Activated CD4-positive, alpha-beta T cell treated with anti-CD3 and anti-CD28 coated beads, Interleukin-2, Interleukin-4, amounts not matched to agents 100 ng/mL and 50 ng/mL, durations not matched to agents 16 hours and 8 hours (primary cell): ENCODE data around the gene ACOX3.
"Not testable (repeated sequence)": the region's sequence is repeated elsewhere in the genome, so short reads cannot be mapped to it uniquely, and the experiment has no call there.

ENCODE experiments used
- DNase-seq: peaks from one replicate; pipeline ENCODE4 v3.0.0-alpha.2; 2020; ENCODE audit warnings: low spot score

Gene ACOX3

DNA sequence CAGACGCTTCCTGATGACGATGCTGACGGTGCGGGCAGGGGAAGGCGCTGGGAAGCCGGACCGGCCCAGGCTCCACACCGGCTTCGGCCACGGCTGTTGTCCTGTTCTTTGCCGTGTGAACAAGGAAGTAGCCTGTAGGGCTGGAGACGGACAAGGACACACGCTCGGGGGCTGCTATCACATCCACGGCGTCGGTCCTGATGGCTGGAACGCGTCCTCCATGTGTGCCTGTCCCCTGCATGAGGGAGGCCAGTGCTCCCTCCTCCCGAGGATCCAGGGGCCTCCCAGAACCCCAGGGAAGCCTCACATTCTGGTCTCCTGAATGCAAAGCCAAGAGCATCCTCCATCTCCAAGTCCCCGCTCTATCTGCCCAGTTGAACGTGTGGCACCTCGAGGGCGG, 53.8 kb downstream of the ACOX3 start:
- DNase-seq = no peak

DNA sequence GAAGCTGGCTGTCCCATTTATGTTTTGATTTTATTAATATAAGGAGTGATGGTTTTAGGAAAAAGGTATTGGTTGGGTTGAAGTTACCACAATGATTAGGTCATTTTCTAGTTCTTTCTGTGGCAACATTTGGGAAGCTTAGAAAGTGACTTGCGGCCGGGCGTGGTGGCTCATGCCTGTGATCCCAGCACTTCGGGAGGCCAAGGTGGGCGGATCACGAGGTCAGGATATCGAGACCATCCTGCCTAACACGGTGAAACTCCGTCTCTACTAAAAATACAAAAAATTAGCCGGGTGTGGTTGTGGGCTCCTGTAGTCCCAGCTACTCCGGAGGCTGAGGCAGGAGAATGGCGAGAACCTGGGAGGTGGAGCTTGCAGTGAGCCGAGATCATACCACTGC, 54.4 kb downstream of the ACOX3 start:
- DNase-seq = not testable (repeated sequence)

DNA sequence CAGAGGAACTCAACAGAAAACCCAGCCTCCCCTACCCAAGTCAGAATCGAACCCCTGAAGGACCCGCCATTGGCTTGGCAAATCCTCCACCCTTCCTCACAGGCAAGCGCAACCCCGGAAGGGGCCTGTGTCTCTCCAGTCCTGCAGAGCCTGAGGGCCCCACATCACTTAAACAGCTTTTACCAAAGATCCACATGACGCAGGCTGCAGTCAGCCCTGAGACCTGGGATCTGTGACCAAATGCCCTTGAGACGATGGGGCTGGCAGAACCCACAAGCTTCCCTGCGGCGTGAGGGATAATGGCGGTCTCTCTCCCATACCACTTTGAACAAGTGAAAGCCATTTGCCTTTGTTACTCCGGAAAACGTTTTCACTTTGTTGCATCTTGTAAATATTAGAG, 54.9 kb downstream of the ACOX3 start:
- no peak for DNase-seq

DNA sequence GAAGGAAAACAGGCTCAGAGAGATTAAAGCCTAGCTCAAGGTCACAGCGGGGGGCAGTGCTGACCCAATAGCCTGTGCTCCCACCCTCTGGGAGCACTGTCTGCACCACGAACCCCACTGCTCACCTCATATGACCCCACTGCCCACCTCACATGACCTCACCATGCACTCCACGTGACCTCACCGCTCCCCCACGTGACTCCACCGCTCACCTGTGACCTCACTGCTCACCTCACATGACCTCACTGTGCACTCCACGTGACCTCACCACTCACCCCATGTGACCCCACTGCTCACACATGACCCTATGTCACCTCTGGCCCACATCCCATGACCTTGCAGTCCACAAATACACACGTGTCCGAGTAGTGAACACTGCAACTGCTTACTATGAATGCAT, 55.4 kb downstream of the ACOX3 start:
- DNase-seq = no peak

DNA sequence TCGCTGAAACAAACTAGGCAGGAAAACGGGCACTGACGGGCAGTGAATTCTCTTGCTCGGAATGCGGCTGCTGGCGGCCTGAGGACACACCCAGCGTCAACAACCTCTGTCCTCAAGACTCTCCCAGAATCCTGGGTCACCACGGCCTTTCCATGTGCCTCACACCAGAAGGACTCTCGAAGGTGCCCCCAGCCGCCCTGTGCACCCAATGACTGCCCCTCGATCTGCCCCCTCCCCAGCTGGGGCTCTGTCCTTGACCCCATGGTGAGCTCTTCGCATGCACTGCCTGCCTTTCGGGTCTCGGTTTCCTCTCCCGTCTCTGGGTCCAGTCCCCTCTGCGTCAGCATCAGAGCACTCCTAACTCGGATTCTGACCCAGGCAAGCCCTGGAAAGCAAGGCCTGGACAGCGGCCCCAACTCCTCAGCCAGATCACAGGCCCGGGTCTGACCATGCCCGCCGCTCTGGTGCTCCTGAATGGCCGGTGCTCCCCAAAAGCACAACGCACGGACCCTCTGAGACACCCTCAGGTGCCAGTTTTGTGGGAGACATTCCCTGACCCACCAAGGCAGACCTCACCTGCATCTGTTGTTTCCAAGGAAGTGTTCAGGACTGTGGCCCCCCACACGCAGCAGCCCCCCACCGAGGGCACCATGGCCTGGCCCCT, 56.0 kb downstream of the ACOX3 start:
- no peak for DNase-seq

DNA sequence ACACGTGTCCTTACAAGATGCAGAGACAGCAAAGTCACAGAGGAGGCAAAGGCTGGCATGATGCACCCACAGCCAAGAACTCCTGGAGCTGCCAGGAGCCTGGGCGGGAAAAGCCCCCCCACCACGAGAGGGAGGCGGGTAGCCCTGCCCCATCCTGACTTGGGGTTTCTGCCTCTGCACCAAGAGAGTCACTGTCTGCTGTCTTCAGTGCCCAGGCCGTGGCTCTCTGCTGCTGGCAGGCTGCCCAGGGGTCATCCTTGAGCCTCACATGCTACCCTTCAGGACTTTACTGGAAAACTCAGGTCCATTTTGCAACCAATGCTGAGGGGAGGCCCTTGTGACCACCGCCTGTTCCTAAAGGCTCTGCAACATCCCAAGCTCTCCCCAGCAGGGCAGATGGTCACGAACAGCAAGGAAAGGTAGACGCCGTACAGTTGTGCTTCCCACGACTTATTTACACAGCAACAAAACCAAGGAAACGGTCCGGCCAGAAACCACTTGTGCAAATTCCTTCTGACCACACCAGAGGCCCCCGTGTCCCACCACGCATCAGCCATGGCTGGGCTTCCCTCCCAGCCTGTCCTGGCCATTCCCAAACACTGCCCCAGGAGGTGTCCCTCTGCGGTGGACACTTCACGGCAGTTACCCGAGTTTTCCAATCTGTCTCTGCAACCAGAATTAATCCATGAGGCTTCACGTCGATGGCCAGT, 56.9 kb downstream of the ACOX3 start:
- no peak for DNase-seq

DNA sequence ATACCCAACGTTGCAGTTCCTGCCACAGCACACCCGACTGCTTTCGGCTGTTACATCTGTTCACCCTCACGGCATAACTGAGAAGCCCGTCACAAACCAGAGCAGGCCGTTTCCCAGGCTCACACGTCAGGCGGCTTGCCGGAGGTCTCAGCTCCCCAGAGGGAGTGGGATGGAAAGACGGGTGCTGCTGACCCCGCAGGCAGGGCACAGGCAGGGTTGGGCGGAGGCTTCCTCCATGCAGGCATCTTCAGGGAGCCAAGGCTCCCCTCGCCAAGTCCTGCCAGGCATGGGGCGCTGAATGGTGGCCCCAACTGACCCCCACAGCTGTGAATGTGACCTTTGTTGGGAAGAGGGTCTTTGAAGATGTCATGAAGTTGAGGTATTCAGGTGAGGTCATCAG, 57.5 kb downstream of the ACOX3 start:
- DNase-seq = no peak

DNA sequence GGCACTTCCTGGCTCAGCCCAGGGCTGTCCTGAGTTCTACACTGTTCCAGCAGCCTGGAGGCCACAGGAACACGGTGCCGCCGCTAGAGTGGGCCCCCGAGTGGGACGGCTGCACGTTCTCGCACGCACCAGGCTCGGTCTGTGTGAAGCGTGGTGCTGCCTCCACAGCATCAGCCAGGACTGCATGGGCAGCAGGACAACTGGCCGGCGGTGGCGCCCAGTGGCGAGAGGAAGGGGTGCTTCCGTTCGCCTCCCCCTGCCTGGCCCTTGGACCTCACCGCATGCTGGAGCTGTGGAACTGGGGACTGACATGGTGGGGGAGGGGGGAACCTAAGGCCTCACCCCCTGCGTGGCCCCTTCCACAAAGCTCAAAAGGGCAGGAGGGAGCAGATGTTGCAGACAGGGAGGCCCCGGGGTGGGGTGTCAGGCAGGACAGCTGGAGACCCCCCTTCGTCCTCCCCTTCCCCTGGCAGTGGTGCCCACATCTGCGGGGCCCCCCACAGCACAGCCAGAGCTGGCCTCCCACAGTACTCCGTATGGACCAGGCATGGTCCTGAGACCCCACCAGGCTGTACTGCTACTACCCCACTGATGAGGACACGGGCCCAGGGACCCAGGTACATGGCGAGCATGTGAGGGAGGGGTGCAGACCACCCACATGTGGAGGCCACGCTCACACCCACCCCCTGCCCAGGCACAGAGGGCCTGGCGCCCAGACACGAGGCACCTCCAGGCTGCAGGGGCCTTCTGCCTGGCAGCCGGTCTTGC, 58.5 kb downstream of the ACOX3 start:
- no peak for DNase-seq

DNA sequence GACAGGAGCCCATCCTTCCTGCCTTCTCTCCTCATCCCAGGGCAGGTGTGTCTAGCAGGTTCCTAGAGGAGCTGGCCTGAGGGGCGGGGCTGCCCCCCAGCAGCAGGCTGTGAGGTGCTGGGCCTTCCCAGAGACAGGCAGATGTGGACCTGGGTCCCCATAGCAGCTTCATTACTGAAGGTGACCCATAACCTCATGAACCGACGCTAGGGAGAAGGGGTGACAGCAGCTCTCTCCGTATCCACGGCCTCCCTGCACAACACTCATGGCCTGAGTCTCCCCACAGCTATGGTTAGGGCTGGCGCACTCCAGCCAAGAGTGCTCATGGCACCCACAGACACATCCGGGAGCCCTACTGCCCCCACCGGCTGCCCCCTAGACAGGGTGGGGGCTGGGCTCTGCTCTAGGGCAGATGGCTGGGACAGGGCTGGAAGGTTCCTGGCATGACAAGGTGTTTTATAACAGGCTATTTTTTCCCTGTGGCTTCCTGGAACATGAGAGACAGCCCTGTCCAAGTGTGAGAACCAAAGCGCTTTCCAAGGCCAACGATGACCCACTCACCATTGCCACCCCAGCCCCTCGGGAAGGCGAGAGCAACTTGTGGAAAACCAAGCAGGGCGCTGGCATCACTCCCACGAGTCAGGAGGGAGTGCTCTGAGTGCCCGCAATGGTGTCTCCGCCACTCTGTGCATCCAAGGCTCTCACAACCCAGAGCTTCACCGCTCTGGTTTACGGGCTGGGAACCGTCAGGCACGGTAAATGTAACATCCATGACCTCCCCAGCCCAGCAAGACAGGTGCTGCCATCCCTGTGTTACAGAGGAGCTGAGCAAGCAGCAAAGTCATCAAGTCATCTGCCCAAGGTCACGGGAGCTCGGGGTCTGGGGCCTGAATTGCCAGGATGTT, 59.8 kb downstream of the ACOX3 start:
- DNase-seq = no peak

DNA sequence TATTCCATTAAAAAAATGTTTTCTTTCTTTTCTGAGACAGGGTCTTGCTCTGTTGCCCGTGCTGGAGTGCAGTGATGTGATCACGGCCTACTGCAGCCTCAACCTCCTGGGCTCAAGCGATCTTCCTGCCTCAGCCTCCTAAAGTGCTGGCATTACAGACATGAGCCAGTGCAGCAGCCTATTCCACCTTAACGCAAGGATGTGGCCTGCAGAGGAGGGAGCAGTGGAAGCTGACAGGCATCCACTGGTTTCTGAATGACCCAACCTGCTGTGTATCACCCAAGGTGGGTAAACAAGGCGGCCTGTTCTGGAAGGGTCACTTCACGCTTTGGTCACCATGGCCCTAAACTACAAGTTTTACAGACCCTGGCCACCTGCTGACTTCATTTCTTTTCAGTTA, 60.8 kb downstream of the ACOX3 start:
- DNase-seq = no peak

DNA sequence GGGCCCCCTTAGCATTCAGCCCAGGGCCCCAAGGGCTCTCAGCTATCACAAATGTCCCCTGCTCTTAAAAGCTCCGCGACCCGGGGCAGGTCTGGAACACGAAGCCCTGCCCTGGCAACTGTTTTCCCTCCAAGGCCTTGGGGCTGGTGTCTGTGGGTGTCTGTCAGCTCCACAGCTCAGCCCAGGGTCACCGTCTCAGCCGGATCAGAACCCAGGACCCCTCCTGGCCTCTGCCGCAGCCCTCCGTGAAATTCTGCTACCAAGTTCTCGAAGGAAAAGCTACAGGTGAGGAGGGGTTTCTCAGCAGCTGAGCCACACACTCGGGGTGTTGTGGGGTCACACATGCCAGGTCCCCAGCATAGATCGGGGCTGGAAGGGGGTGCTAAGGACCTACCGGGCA, 61.2 kb downstream of the ACOX3 start:
- DNase-seq = no peak

DNA sequence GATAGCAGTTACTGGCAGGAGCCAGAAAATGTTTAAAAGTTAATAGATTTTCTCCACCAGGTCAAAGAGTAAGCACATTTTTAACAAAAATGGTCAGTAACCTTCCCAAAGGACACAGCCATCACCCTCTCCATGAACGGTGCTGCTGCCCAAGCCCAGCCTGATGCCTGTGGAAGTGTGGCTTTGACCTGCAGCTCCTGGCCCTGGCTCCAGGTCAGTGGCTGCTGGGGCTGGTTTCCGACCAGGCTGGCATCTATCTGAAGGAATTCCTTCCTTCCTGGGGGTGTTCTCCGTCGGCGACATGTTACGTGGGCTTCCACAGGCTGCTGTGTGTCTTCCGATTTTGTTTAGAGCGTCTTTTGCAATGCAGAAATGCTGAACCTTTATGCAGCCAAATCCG, 61.7 kb downstream of the ACOX3 start:
- DNase-seq = no peak

DNA sequence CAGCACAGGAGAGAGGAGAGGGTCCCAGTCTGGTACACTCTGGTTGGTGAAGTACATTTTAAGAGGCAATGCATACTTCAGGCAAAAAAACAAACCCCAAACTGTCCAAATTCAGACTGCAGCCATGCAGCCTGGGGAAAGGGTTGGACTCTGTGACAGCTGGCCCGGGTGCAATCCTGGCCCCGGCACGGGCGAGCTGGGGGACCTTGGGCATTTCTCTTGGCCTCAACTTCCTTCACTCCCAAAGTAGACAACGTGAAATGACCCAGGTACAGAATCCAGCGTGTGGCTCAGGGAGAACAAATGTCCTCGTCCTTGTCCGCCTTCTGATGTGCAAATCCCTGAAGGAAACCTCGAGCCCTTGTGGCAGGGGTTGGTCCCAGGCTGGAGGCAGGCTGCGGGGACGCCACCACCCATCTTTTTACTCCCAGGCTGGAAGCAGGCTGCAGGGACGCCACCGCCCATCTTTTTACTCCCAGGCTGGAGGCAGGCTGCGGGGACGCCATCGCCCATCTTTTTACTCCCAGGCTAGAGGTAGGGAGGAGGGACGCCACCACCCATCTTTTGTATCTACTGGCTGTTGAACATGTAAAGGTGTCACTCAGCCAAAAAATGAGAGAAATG, 62.3 kb downstream of the ACOX3 start:
- no peak for DNase-seq

DNA sequence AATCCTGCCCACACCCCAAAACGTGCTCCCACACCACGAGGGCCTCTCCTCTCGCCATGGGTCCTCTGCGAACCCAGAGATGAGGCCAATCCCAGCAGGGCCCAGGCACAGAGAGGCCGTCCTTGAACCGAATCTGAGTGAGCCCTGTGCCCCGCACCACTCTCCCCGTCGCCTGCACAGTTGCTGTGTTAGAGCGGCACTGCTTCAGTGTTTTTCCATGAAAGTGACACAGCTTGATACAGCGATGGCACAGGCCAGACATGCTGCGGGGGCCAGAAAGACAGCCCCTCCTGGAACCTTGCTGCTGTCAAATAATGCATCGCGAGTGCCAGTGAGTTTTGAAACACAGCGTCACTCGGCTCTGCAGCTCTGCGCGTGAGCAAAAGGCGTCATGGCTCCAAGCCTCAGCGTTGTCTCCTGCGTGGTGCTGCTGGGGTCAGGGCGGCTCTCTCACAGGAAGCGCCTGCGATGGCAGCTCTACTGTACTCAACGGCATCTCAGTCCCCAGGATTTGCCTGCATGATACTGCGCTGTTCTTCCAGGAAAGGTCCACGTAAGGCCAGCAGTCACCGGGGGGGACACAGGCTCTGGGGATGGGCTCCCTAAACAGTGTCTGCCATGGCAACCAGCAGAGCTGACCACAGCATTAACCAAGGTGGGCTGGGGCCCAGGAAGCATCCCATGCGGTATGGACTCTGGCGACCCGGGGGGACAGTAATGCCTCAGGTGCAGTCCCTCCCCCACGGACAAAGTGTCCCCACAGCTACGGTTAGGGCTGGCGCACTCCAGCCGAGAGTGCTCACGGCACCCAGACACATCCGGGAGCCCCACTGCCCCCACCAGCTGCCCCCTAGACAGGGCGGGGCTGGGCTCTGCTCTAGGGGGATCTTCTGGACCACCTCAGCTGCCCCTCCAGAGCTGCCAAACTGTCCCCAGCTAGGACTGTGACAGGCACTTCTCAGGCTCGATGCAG, 63.1 kb downstream of the ACOX3 start:
- DNase-seq = no peak

DNA sequence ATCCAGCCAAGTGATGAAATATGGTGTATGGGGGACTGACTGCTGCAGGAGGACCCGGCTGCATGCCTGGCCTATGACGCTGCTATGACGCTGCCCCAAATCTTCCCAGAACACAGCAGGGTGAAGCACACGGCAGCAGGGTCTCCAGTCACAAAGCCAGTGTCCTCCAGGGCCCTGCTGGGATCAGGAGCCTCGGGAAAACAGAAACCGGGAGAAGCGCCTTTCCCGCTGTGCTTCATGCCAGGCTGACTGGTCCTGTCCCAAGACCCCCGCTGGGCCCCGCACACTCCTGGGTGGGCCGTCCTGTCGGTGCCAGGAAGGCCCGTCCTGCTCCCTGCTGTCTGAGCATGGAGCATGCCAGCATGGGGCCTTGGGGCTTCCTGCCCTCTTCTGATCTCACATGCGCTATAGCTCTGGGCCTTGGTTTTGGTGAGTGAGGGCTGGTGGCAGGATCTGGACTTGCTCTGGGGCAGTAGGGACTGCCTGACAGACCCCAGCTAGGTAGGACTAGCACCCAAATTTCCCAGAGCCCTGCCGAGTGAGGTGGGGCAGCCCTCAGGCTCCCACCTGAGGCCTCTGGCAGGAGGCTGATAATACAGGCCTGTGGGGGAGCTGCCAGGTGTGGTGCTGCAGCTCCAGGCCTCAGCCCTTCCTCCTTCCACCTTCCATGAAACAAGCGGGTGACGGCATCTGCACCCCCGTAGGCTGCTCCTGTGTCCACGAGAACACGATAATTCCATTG, 64.0 kb downstream of the ACOX3 start:
- no peak for DNase-seq

DNA sequence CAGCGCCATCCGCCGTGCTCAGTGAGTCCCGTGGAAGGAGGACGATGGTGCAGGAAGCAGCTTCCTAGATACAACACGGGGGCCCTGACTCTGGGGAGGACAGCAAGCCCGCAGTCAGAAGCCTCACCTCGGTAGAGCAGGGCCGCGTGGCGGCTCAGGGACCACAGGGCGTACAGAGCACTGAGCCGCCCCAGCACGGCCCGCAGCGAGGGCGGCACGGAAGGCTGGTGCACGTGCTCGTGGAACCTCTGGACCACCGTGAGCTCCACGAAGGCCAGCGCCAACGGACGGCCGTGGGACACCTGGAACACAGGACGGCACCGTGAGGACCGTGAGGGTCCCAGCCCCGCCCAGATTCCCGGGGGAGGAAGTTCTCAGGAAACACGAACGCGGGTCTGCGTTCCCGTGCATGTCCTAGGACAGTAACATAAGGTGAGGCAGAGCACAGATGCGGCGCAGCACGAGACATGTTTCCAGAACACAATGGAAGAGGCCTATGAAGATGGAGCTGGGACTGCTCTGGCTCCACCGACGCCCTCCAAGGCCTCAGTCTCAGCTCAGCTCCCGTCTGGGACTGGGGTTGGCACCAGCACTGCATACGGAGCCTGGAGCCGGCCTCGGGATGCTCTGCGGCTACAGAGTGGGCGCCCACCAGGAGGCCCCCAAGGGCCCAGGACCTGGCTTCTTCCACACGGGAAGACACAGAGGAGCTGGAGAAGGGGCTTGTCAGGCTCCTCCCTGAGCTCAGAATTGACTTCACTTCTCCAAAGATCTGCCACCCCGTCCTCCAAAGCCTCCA, 65.5 kb downstream of the ACOX3 start:
- no peak for DNase-seq

DNA sequence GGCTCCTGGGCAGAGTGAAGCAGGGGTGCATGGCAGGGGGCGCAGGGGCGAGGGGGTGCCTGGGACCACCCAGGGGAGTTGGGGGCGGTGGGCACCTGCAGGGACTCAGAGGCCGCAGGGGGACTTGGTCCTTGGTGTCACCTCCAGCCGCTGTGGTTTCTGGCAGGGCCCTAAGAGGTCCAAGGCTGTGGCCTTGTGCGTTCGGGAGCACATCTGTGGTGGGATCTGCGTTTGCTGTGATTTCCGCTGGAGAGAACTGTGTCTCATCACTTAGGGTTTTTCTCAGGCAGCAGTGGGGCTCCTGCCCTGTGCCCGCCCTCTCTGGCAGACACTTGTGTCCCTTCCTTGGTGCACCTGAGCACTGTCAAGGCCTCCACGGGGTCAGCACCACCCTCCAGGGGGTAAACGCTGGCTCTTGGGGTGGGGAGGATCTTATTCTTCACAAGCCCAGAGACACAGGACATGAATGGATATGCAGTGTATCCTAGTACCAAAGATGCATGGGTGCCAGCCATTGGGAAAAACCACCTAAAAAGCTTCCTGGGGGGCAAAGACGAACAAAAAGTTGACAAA, 66.5 kb downstream of the ACOX3 start:
- DNase-seq = no peak

DNA sequence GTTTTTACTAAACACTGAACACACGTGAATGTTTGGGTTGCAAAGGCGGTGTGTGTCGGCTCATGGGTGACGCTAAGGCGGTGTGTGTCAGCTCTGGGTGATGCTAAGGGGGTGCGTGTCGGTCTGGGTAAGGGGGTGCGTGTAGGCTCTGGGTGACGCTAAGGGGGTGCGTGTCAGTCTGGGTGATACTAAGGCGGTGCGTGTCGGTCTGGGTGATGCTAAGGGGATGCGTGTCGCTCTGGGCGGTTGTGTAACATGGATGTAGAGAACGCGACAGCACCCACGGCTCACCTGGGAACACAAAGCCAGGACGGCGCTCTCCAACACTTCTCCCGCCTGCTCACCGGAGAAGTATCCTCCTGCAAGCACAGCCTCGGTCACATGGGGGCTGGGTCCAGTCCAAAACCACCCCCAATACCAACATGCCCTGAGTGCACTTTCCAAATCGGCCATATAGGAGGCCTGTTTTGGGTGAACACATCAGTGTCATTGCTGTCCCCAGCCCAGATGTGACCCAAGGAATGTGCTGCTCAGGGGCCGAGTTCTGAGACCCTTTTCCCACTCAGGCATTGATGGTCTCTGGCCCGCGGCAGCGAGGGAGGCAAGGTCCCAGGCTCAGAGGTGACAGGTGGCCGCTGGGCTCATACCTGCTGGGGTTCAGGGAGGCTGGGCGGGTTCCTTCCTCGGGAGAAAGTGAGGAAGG, 67.1 kb downstream of the ACOX3 start:
- no peak for DNase-seq
